CD1c-positive myeloid dendritic cell (primary cell): ENCODE results near the gene COMMD10.

Experiments used
- DNase-seq: peaks from one replicate; pipeline ENCODE4 v3.0.0-alpha.2; 2016; ENCODE audit errors: extremely low spot score

Gene COMMD10

GRCh38 chr5:116291271-116291670 lies 206.4 kb downstream of the COMMD10 start:
- no peak for DNase-seq

GRCh38 chr5:116292321-116292720 lies 207.5 kb downstream of the COMMD10 start:
- no peak for DNase-seq

GRCh38 chr5:116296335-116297072 lies 211.7 kb downstream of the COMMD10 start:
- no peak for DNase-seq

GRCh38 chr5:116297296-116297814 lies 212.5 kb downstream of the COMMD10 start:
- no peak for DNase-seq

GRCh38 chr5:116299746-116300640 lies 215.2 kb downstream of the COMMD10 start:
- DNase-seq, result no peak

- no peak for DNase-seq
These were observed 216.3 kb downstream of the COMMD10 start for GRCh38 chr5:116301110-116301509.

- DNase-seq, result no peak
These were observed 218.5 kb downstream of the COMMD10 start for GRCh38 chr5:116303340-116303739.

- no peak for DNase-seq
These were observed 219.0 kb downstream of the COMMD10 start for GRCh38 chr5:116303810-116304209.

GRCh38 chr5:116305899-116306298 lies 221.1 kb downstream of the COMMD10 start:
- no peak for DNase-seq

- no peak for DNase-seq
These were observed 222.0 kb downstream of the COMMD10 start for GRCh38 chr5:116306846-116307245.

GRCh38 chr5:116308391-116308790 lies 223.6 kb downstream of the COMMD10 start:
- DNase-seq, result no peak

- no peak for DNase-seq
These were observed 228.5 kb downstream of the COMMD10 start for GRCh38 chr5:116313366-116313765.

- DNase-seq, result no peak
These were observed 230.7 kb downstream of the COMMD10 start for GRCh38 chr5:116315531-116315930.

GRCh38 chr5:116318091-116318854 lies 233.4 kb downstream of the COMMD10 start:
- DNase-seq, result no peak

GRCh38 chr5:116320486-116320885 lies 235.7 kb downstream of the COMMD10 start:
- DNase-seq, result no peak

- no peak for DNase-seq
These were observed 244.7 kb downstream of the COMMD10 start for GRCh38 chr5:116329503-116329902.

GRCh38 chr5:116340799-116341198 lies 256.0 kb downstream of the COMMD10 start:
- DNase-seq, result peak; percentile 26
